Hindlimb muscle (tissue), 1 donor: ENCODE results near the gene CAMKK2. TPM values are rescaled to one million over a fixed set of nuclear protein-coding genes. Genes with fewer than 3 reads are reported as not detected.
A peak's percentile ranks its signal among the peaks of the same experiment; 100 is the strongest.
"Not testable (repeated sequence)": the region's sequence is repeated elsewhere in the genome, so short reads cannot be mapped to it uniquely, and the experiment has no call there.

Experiments
- DNase-seq: peaks from one replicate; pipeline ENCODE4 v3.0.0-alpha.2; 2013
- polyA plus RNA-seq: library from polyadenylated mRNA; unstranded; fragments of 120-200 nt; gene quantifications from one replicate; pipeline ENCODE4 v1.2.1, GENCODE V29; 2013; ENCODE audit not compliant: insufficient read length

The CAMKK2 gene
- polyA plus RNA-seq, 1 donor: 20.7 TPM

DNA sequence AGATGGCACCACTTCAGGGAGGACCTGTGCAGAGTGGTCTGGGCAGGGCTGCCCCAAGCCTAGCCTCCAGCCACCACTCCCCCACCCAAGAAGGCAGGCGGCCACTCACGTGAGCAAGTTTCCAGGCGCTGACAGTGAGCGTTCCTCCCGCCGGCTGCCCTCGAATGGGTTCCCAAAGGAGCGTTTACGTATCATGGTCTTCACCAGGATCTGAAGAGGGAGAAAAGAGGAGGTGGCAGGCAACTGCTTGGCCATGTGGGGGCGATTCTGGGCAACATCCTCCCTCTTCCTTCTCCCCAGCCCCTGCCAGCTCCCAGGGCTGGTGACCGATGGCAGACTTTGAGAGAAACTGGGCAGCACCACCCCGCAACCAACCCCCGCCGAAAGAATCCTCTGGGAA lies 51.5 kb downstream of the CAMKK2 start:
- no peak for DNase-seq

DNA sequence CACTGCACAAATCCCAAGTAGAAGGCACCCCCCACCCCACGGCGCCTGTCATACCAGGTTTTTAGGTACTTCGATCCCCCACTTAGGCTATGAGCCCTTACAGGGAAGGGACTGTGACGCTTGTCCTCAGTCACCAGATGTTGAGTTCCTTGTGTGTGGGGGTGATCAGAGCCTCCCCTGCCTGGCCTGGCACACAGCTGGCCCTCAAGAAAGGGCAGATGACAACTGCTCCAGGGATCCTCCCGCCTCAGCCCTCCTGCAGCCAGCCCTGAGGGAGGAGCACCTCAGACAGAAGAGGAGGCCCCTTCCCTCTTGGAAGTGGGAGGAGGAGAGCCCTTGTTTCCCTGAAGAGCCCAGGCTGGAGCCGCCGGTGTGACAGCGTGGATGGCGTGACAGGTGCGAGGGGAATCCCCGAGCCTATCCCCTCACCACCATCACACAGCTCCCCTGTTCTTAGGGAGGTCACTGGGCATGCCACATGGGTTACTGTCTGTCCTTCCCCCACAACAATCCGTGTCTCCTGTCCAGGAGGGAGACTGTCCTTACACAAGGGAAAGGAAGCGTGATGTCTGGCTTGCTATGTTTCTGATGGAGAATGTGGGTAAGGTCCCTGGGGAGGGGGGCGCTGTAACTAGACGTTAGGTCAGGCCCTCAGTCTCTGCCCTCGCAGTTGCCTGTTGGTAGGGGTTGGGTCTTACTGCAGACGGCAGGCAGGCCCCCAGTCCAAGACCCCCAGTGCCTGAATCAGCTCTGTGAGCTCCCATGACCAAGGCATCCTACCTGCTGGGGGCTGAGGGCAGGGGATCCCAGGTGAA lies 55.1 kb downstream of the CAMKK2 start:
- no peak for DNase-seq

DNA sequence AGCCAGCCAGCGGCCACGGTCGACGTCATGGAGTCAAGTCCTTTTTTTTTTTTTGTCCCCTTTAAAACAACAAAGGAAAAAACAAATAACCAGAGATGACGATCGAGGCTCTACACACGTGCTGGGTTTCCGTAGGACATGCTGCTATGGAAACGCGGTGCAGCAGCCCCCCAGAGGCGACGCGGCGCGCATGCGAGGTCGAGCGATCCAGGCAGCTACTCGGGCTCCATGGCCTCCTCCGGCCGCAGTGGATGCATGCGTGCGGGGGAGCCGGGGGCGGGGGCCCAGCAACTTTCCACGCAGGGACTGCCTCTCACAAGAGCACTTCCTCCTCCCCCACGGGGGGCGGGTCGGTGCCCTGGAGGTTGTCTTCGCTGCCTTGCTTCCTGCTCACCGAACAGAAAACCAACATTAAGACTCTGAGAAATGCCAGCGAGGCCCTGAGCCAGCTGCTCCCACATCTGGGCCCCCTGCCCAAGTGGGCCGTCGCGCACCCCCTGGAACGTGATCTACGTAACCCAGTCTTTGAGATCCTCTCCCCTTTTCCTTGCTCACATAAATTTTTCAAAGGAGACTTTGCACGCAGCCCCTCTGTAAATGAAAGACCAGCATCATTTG lies 55.9 kb downstream of the CAMKK2 start:
- peak; percentile 80 for DNase-seq

DNA sequence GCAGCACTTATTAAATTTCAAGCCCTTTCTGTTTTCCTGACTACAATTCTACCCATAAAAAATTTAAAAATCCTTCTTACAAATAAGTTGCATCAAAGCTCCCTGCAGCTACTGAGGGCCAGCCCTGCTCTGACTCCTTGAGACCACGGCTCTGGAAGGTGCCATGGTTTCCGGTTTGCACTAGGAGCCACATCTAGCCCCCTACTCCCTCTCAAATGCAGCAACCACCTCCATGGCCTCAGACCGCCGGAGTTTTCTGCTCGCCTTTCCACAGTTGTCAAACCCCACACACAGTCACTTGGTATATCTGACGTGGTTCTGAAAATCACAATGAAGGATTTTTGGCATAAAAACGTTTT lies 56.5 kb downstream of the CAMKK2 start:
- DNase-seq: no peak

DNA sequence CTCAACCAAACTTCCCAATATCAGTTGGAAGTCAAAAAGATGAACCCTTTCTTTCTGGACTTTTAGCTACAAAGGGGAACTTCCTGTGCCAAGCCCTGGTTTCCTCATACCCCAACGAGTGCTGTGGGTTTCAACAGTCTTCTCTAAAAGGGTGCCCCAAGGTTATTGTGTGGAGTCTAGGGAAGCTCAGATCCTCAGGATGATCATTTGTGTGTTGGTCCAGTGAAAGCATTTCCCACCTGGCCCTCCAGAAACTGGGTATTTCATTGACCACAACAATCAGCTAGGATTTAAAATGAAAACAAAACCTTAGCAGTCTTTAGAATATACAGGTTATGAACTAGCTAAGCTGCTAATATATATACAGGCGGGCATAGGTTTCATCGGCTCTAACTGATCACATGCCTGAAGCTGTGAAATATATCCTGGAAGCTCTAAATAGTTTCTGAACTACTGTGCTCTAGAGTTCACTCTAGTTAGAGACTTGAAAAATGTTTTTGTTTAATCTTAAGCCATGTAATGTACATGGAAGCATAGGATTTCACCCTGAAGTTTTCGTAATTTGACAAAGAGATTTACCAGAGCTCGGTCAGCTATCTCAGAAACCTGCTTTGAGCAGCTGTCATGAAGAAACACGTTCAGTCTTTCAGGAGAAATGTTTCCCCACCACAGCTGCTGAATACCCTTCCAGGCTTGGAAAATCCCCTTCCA lies 57.0 kb downstream of the CAMKK2 start:
- DNase-seq: no peak

DNA sequence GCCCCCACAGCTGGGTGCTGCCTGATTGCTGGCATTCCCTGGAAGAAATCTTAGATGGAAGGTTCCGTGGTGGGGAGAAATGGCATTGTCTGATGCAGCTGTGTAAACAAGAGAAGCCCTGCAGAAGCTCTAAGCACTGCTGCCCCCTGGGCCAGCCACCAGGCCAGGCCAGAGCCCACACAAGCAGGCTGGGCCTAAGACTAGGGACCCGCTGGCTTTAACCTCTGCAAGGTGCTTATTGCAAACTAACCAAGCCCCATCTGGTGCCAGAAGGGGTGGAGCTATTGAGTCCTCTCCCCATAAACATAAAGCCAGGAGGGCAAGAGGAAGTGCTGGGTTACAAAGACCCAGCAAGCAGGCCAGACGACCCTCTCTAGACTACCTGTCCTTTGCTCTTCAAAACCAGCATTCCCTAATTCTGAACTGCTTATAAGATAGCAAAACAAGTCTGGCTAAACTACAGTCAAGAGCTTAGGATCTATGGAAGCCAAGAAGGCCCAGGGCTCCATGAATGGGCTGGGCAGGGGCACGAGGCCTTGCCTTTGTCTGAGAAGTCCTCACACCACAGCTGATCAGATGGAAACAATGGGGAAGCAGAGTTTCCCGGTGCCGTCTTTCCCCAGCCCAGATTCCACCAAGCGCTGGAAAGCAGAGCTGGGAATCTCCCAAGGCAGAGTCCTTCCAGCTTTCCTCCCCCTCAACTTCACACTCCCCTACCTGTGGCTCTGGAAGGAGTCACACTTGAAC lies 57.7 kb downstream of the CAMKK2 start:
- DNase-seq: no peak

DNA sequence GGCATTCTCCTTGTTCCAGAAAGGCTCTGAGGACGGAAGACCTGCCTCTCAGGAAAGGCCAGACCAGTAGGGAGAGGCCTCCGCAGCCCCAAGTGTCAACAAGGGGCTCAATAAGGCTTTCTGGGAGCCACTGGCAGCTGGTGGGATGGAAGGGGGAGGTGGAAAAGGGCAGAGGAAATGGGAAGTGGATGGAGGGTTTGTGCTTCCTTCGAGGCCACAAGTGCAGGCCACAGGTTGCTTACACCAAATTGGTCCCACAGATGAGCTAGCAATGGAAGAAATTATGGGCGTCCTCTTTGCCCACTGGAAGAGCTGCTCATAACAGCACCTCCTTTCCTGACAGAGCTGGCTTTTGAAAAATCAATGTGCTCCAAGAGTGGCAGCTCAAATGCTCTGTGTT lies 58.4 kb downstream of the CAMKK2 start:
- no peak for DNase-seq

DNA sequence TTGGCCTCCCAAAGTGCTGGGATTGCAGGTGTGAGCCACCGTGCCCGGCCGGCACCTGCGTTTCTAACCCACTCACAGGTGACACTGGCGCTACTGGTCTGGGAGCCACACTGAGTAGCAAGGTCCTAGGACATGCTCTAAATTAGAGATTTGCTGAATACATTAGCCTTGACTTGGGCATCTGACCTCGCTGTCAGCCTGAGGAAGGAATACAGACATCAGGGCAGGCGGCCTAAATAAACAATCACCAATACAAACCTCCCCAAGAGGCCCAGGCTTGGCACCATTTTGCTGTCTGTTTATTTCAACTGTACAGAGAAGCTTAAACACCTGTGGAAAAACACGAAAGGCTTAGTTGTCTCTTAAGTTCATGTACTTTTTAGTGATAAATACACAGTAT lies 59.1 kb downstream of the CAMKK2 start:
- no peak for DNase-seq

DNA sequence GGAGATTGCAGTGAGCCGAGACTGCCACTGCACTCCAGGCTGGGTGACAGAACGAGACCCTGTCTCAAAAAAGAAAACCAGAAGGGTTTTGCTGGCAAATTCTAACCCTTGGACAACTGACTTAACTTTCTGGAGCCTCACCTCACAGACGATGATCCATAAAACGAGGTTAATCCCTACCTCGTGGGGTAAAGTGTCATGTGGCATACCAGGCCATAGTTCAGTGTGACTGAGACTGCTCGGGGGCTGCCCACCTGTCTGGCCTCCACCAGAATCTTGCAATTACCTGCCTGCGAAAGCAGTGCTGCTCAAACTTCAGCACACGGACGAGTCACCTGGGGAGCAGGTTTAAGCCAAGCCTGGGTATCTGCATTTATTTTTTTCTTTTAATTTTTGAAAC lies 59.7 kb downstream of the CAMKK2 start:
- DNase-seq: no peak

DNA sequence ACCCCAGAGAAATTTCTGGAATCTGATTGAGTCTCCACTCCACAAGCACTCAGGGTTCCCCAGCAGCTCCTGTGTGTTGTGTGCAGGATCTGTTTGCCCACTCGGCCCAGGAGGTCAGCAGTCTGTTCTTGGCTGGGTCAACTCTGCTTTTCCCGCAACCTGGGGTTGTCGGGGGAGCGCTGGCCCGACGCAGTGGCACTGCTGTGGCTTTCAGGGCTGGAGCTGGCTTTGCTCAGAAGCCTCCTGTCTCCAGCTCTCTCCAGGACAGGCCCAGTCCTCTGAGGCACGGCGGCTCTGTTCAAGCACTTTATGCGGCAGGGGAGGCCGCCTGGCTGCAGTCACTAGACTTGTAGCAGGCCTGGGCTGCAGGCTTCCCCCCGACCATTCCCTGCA lies 62.9 kb downstream of the CAMKK2 start:
- DNase-seq: no peak

DNA sequence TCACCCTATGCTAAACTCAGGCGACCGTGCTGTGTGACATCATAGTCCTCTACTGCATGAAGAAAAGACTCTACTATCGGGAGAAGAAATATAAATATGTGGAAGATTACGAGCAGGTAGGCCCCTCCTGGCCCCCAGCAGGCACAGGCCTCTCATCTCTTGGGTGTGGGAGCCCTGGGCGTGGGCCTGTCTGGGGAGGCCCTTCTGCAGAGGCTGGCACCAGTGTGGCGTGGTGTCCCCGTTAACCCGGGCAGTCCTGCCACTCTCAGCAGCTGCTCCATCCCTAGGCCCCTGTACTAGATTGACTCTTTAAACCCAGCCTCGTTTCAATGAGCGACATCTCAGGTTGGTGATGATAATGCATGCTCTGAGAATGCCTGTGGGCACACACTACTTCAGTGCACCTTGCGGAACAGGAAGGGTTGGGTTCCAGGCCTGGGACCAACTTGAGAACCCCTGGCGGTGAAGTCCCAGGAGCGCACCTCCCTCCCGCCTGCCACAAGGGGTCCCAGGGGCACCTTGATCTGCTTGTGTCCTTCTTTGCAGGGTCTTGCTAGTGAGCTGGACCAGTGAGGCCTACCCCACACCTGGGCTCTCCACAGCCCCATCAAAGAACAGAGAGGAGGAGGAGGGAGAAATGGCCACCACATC lies 63.4 kb downstream of the CAMKK2 start:
- no peak for DNase-seq

DNA sequence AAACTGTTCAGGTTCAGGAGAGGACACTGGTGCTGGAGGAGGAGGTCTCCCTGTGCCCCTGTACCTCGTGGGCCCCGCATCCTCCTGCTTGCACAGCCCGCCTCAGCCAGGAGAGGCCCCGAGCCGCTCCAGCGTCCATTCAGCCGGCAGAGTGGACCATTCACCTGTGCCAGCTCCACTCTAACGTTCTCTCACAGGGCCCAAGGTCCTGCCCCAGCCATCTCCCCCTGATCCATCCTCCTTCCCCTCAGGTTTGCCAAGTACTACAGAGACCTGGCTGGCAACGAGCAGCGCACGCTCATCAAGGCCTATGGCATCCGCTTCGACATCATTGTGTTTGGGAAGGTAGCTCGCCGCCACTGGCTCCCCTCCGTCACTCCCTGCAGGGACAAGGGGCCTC lies 64.3 kb downstream of the CAMKK2 start:
- DNase-seq: no peak

DNA sequence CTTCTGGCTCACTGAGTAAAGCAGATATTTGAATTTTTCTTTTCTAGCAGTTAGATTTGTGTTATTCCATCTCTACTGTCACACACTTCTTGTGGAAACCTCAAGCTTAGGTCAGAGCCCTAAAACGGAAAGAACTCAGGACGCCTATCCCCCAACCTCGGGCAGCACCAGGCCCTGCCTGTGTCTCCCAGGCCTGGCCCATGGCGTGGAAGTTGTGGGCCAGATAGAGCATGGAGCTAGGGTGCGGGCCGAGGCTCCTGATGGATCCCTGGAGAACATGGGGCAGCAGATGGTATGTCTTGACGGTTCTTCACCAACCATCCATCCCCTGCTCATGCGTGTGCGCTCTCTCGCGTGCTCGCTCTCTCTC lies 66.0 kb downstream of the CAMKK2 start:
- no peak for DNase-seq

DNA sequence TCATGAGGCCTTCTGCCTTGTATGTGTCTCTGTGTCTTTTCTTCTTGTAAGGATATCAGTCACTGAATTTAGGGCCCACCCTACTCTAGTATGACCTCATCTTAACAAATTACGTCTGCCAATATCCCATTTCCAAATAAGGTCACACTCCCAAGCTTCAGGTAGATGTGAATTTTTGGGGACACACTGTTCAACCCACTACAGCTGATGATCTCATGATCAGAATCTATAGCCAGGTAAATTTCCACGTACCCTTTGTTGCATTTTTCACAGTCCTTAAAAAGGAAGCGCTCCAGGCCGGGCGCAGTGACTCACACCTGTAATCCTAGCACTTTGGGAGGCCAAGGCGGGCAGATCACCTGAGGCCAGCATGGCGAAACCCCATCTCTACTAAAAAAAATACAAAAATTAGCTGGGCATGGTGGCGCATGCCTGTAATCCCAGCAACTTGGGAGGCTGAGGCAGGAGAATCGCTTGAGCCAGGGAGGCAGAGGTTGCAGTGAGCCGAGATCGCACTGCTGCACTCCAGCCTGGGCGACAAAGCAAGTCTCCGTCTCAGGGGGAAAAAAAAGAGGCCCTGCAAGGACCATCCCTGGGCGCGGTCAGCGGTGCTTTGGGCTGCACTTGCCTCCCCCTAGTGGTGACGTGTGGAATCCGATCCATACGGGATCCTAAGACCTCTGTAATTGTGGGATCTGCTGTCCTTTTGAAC lies 66.5 kb downstream of the CAMKK2 start:
- DNase-seq: peak; percentile 47

DNA sequence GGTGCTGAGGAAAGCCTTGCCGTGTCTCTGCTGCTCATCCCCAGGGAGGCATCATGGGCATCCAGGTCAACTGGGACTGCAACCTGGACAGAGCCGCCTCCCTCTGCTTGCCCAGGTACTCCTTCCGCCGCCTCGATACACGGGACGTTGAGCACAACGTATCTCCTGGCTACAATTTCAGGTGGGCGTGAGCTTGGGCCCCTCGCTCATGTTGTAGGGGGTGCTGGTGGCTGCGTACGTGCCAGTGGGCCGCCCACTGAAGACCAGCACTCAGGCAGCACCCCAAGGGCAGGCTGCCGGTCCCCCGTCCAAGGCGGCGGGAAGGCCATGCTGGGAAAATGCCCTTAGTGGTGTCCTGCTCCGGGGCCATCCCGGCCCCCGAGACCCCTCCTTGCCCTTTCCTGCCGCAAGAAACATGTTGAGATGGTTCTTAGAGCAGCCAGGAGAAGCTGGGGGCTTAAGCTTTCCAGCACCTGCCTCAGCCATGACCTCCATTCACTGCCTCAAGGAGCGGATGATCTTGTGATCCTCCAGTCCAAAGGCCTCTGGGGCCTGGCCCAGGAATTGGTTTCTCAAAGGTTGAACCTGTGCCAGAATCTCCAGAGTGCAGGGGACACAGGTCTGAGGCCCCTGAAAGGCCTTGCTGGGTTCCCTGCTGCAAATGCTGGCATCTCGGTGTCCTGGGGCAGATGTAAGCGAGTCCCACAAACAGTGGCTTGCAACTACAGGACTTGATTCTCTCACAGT lies 67.4 kb downstream of the CAMKK2 start:
- no peak for DNase-seq

DNA sequence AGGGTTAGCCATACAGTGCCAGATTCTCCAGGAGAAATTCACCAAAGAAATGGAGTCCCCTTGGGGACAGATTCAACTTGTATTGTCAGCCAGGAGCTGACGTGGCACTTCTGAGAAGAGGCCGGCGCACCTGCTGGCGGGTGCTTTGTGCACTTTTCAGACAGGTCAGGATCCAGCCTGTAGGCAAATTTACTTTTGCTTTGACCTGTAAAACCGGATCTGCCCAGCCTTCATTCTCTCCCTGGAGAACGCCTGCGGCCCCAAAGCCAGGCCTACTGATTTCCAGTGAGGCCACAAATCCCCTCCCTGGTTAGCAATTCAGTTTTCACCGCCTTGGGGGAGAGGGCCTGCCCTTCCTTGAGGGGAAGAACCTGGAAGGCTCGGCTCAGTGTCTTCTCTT lies 69.2 kb downstream of the CAMKK2 start:
- DNase-seq: no peak

DNA sequence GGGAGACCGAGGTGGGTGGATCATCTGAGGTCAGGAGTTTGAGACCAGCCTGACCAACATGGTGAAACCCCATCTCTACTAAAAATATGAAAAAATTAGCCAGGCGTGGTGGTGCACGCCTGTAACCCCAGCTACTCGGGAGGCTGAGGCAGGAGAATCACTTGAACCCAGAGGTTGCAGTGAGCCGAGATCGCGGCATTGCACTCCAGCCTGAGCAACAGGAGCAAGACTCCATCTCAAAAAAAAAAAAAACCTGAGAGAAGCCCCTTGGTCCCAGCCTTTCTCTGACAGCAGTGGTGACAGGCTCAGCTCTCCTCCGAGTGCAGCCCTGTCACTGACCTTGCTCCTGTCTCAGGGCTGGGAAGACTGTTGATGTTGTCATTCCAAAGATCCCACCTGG lies 69.6 kb downstream of the CAMKK2 start:
- not testable (repeated sequence) for DNase-seq

DNA sequence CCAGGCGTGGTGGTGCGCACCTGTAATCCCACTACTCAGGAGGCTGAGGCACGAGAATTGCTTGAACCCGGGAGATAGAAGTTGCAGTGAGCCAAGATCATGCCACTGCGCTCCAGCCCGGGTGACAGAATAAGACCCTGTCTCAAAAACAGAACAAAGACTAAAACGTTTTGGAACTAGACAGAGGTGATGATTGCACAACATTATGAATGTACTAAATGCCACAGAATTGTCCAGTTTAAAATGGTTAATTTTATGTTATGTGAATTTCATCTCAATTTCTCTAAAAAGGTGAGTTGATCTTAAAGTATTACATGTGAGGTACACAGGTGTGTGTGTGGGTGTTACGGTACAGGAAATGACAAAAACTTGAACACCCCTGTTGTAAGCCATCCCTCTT lies 70.1 kb downstream of the CAMKK2 start:
- DNase-seq: no peak

DNA sequence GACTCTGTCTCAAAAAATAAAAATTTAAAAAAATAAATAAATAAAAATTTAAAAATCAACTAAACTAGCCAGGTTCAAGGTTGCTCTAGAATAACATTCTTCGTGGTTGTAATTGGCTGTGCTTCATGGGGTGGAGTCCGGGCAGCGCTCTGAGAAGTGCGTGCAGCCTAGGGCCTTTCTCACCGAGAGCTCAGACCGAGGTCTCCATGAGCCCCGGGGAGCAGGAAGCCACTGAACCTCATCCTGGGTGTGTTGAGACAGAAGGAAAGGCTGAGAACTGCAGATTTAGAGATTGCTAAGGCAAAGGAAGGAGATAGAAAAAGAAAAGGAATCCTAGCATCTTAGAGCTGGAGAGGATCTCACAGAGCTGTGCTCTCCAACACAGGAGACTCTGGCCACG lies 71.9 kb downstream of the CAMKK2 start:
- DNase-seq: no peak

DNA sequence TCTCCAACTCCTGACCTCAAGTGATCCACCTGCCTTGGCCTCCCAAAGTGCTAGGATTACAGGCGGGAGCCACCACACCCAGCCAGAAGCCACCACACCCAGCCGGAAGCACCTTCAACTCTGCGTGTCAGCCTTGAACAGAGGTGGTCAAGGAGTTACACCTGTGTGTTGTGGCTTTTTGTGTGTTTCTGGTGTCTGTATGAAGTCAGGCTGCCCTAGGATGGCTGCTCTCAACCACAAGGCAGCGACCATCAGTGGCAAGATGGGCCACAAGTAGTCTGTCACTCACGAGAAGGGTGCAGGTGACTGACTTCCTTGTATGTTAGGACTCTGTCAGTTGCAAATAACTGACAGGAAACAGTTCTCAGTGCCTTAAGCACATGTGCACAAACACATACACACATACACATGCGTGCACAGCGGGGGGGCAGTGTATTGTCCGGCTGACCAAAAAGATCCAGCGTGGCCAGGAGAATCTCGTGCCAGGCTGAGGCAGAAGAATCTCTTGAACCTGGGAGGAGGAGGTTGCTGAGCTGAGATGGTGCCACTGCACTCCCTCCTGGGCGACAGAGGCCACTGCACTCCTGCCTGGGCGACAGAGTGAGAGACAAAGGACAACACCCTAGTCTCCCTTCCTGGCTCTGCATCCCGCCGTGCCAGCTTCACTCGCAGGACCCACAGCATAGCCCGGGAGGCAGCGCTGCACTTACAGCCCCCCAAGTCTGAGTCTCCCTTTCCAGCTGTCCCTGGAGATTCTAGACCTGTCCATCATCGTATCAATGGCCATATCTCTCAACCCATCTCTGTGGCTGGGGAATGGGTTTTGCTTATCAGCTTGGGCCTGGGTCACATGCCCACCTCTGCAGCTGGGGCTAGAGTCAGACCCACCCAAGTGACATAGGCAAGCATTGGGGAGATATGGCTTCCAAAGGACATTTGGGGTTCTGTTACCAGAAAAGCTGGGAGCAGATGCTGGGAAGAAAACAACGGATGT lies 72.9 kb downstream of the CAMKK2 start:
- no peak for DNase-seq
